Retinal pigment epithelial cell (primary cell): ENCODE results near the gene SMAD6.

ENCODE experiments used
- DNase-seq: peaks from one replicate; pipeline ENCODE4 v3.0.0-alpha.2; 2010; ENCODE audit warnings: low read depth
- H3K4me3 ChIP-seq: 2 replicates; pipeline ENCODE4 v1.5.1; 2011; ENCODE audit warnings: mild to moderate bottlenecking, low read length, control low read depth, moderate library complexity
- TF ChIP-seq, protein P1 (sequence below): conservative IDR thresholded peaks from 2 replicates; pipeline ENCODE4 v1.5.1; 2011; ENCODE audit warnings: low read depth, low read length, control low read depth, inconsistent platforms

The SMAD6 gene

DNA sequence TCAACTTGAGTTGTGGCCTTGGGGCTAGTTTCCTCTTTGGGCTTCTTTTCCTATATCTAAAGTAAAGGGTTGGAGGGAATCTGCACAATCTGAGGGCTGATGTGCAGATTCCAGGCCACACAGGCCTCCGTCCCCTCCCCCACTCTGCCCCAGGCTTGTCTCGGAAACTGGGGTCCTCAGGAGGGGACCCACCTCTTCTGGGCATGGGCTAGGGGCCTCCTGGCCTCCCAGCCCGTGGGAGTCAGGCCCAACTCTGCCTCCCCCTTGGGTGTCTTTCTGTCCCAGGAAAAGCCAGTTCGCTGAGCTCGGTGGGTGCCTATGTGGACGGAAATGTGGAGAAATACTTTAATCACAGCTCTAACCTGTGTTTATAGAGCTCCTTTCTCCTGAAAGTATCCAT is 4.8 kb downstream of the SMAD6 start:
- H3K4me3 ChIP-seq = peak overlapping the region; percentile 100
- no peak for DNase-seq
- TF ChIP-seq, protein P1, sequence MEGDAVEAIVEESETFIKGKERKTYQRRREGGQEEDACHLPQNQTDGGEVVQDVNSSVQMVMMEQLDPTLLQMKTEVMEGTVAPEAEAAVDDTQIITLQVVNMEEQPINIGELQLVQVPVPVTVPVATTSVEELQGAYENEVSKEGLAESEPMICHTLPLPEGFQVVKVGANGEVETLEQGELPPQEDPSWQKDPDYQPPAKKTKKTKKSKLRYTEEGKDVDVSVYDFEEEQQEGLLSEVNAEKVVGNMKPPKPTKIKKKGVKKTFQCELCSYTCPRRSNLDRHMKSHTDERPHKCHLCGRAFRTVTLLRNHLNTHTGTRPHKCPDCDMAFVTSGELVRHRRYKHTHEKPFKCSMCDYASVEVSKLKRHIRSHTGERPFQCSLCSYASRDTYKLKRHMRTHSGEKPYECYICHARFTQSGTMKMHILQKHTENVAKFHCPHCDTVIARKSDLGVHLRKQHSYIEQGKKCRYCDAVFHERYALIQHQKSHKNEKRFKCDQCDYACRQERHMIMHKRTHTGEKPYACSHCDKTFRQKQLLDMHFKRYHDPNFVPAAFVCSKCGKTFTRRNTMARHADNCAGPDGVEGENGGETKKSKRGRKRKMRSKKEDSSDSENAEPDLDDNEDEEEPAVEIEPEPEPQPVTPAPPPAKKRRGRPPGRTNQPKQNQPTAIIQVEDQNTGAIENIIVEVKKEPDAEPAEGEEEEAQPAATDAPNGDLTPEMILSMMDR = no peak

- TF ChIP-seq, protein P1 = peak; percentile 52
- DNase-seq = peak; percentile 61
- H3K4me3 ChIP-seq = peak overlapping the region; percentile 100
These were observed 5.5 kb downstream of the SMAD6 start for GRCh38 chr15:66707310-66708082.

DNA sequence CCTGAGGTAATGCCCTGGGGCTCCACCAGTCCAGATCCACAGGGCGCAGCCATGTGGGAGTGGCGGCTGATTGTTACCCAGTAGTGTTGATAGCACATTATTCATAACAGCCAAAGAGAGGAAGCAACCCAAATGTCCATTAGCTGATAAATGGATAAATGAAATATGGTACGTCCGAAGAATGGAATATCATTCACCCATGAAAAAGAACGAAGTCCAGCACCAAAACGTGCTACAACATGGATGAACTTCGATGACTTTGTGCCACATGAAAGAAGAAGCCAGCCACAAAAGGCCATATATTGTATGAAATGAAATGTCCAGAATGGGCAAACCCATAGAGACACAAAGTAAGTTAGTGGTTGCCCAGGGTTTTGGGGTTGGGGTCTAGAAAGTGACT is 6.4 kb downstream of the SMAD6 start:
- TF ChIP-seq, protein P1 = no peak
- H3K4me3 ChIP-seq = no peak overlapping the region
- DNase-seq = no peak

DNA sequence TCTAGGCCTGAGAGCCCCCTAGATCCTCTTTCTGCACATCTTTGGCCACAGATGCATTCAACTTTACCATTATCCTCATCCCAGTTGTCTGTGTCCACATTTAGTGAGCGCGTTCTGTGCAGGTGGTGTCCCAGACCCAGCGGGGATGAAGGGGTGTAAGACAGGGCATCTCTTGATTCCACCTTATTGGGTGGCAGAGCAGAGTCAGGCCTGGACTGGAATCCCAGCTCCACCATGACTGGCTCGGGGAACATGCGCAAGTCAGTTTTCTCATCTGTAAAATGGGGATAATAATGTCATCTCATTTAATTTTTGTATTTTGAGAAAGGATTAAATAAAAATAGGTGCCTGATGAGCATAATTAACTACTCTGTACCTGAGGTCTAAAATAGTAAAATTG is 7.8 kb downstream of the SMAD6 start:
- TF ChIP-seq, protein P1 = no peak
- DNase-seq = no peak
- no peak overlapping the region for H3K4me3 ChIP-seq

- H3K4me3 ChIP-seq = no peak overlapping the region
- TF ChIP-seq, protein P1 = no peak
- DNase-seq = no peak
These were observed 9.2 kb downstream of the SMAD6 start for GRCh38 chr15:66711260-66711659.

DNA sequence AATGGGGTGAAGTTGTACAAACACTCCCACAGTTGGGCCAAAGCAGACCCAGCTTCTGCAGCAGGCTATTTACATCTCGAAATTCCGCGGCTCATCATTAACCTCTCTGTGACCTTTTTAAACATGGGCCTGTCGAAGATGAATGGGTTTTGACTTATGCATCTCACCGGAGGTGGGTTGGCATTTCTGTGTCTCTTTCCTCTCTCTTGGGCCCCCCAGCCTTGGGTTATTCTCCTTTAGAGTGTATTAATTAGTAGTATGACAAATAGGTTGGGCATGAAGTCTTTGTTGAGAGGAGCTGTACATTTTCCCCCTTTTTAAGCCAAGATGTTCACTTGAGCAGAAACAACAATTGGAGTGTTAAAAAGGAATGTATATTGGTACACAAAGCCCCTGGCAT is 9.8 kb downstream of the SMAD6 start:
- H3K4me3 ChIP-seq = no peak overlapping the region
- DNase-seq = peak; percentile 44
- TF ChIP-seq, protein P1 = no peak

DNA sequence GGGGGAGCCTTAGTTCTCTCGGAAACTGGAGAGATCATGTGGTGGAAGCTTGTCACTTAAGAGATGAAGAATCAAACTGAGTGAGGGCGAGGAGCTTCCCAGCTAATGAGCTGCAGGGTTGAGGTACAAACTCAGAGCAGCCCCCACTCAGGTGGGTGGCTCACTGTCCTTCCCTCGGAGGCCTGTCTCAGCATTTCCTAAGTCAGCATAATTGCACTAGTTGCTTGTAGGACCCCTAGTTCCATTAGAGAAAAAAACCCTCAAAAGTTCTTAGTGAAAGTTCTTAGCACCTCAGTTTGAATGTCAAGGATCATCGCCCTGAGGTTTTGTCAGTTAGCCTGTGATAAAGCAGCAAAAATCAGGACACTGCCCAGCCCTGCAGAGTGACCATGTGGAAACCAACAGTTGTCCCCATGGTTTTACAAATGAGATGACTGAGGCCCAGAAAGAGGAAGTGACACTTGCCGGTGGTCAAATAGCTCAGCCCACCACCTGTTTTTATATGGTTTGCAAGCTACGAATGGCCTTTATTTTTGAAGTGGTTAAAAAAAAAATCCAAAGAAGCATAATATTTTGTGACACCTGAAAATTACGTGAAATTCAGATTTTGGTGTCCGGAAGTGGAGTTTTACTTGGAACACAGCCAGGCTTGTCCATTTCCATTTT is 11.9 kb downstream of the SMAD6 start:
- H3K4me3 ChIP-seq = no peak overlapping the region
- TF ChIP-seq, protein P1 = no peak
- no peak for DNase-seq
